Muscle layer of duodenum (tissue), 2 donors: ENCODE results near the gene BRME1.

Source experiments
- H3K27ac ChIP-seq: one replicate; pipeline ENCODE4 v1.7.0; 2013; ENCODE audit warnings: mild to moderate bottlenecking, low read length
- H3K27me3 ChIP-seq: one replicate; pipeline ENCODE4 v1.7.0; 2013; ENCODE audit warnings: low read depth, mild to moderate bottlenecking, control low read depth, low read length
- H3K36me3 ChIP-seq, 2 donors: one replicate each; pipeline ENCODE4 v1.7.0; 2013; ENCODE audit warnings: low read length in 2 of 2, control low read depth in 1 of 2, mild to moderate bottlenecking in 1 of 2; ENCODE audit not compliant: insufficient read depth in 2 of 2, control insufficient read depth in 1 of 2
- H3K4me1 ChIP-seq, 2 donors: one replicate each; pipeline ENCODE4 v1.7.0; 2013; ENCODE audit warnings: low read length in 2 of 2, mild to moderate bottlenecking in 2 of 2, control low read depth in 1 of 2, moderate library complexity in 1 of 2; ENCODE audit not compliant: insufficient read depth in 2 of 2, control insufficient read depth in 1 of 2
- H3K4me3 ChIP-seq, 2 donors: one replicate each; pipeline ENCODE4 v1.7.0; 2013; ENCODE audit warnings: low read length in 2 of 2, low read depth in 1 of 2, mild to moderate bottlenecking in 1 of 2
- H3K9me3 ChIP-seq, 2 donors: one replicate each; pipeline ENCODE4 v1.7.0; 2013; ENCODE audit warnings: low read length in 2 of 2, control low read depth in 1 of 2, mild to moderate bottlenecking in 1 of 2; ENCODE audit not compliant: control insufficient read depth in 1 of 2
- donor health status: healthy.

The BRME1 gene

DNA sequence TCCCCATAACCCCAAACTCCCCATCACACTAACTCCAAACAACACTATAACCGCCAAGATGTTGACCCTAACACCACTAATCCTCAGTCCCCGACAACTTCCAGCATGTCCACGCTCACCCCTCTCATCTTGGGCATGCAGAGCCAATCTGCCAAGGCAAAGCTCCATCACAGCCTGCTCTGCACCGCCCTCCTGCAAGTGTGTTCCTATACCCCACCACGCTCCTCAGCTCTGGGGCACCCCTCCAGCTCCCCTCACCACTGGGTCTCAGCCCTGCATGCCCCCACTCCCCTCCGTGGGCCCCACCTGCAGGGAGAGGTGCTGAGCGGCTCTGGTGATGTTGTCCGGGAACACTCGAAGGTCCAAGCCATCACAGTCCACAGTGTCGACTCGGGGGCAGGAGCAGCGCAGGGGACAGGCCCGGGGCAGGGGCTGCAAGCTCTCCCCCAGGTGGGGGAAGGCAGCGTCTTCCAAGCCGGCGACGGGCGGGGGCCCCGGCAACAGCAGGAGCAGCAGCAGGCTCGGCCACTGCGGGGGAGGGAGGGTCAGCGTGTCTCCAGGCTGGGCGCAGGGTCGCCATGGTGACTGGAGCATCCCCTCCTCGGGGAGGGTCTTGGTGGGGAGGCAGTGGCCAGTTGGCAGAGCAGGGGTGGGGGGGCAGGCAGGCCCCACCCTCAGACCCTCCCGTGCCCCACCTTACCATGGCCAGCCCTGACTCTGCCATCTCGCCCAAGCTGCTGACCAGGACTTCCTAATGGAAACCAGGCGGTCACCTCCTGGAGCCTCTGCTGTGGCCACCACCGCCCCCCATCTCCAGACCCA is 31.8 kb upstream of the BRME1 start:
- peaks cover 5% of the 10 kb centered on the region for H3K27me3 ChIP-seq
- H3K36me3 ChIP-seq: no peaks in the 10 kb centered on the region
- H3K27ac ChIP-seq: no peak overlapping the region
- H3K9me3 ChIP-seq: no peaks in the 10 kb centered on the region
- H3K4me3 ChIP-seq: no peak overlapping the region
- no peaks in the 10 kb centered on the region for H3K4me1 ChIP-seq

GRCh38 chr19:13935765-13936510 is 30.0 kb upstream of the BRME1 start:
- no peak overlapping the region for H3K4me3 ChIP-seq
- no peaks in the 10 kb centered on the region for H3K4me1 ChIP-seq
- H3K27ac ChIP-seq: no peak overlapping the region
- peaks cover 0 to 3% of the 10 kb centered on the region in 2 donors for H3K36me3 ChIP-seq
- peaks cover 5% of the 10 kb centered on the region for H3K27me3 ChIP-seq
- H3K9me3 ChIP-seq: no peaks in the 10 kb centered on the region

- Histone ChIP-seq H3K36me3 (peaks cover 0 to 13% of the 10 kb centered on the region in 2 donors), H3K27ac (no peak overlapping the region), H3K4me1 (no peaks in the 10 kb centered on the region), H3K4me3 (no peak overlapping the region), H3K9me3 (no peaks in the 10 kb centered on the region), H3K27me3 (peaks cover 5% of the 10 kb centered on the region)
These were observed 28.8 kb upstream of the BRME1 start for GRCh38 chr19:13934785-13935109.

GRCh38 chr19:13932911-13933393 is 27.0 kb upstream of the BRME1 start:
- H3K9me3 ChIP-seq: no peaks in the 10 kb centered on the region
- no peak overlapping the region for H3K4me3 ChIP-seq
- no peaks in the 10 kb centered on the region for H3K4me1 ChIP-seq
- H3K36me3 ChIP-seq: peaks cover 0 to 18% of the 10 kb centered on the region in 2 donors
- peaks cover 5% of the 10 kb centered on the region for H3K27me3 ChIP-seq
- no peak overlapping the region for H3K27ac ChIP-seq

DNA sequence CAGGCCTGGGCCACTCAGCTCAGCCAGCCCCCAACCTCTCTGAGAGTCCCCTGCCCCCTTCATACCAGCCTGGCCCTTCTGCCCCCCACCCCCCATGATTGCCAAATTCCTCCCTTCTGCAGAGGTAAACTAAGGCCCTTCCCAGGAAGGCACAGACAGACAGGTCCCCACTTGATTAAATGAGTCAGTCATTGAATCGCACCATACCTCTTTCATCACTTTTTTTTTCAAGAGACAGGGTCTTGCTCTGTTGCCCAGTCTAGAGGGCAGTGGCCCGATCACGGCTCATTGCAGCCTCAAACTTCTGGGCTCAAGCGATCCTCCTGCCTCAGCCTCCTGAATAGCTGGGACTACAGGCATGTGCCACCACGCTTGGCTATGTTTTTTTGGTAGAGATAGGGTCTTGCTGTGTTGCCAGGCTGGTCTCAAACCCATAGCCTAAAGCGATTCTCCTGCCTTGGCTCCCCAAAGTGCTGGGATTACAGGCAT is 26.3 kb upstream of the BRME1 start:
- Histone ChIP-seq H3K27me3 (no peaks in the 10 kb centered on the region), H3K4me3 (no peak overlapping the region), H3K27ac (no peak overlapping the region), H3K36me3 (peaks cover 1 to 23% of the 10 kb centered on the region in 2 donors), H3K9me3 (no peaks in the 10 kb centered on the region), H3K4me1 (no peaks in the 10 kb centered on the region)

GRCh38 chr19:13931391-13932148 is 25.7 kb upstream of the BRME1 start:
- no peak overlapping the region for H3K27ac ChIP-seq
- no peak overlapping the region for H3K4me3 ChIP-seq

GRCh38 chr19:13930402-13930801 is 24.5 kb upstream of the BRME1 start:
- Histone ChIP-seq H3K27ac (no peak overlapping the region), H3K4me3 (no peak overlapping the region), H3K36me3 (peaks cover 12 to 35% of the 10 kb centered on the region in 2 donors), H3K4me1 (no peaks in the 10 kb centered on the region), H3K9me3 (no peaks in the 10 kb centered on the region), H3K27me3 (no peaks in the 10 kb centered on the region)

More at GRCh38 chr19:13931391-13932148, 25.7 kb upstream of the BRME1 start:
- no peaks in the 10 kb centered on the region for H3K9me3 ChIP-seq
- H3K27me3 ChIP-seq: no peaks in the 10 kb centered on the region
- H3K4me1 ChIP-seq: no peaks in the 10 kb centered on the region
- peaks cover 8 to 29% of the 10 kb centered on the region in 2 donors for H3K36me3 ChIP-seq

DNA sequence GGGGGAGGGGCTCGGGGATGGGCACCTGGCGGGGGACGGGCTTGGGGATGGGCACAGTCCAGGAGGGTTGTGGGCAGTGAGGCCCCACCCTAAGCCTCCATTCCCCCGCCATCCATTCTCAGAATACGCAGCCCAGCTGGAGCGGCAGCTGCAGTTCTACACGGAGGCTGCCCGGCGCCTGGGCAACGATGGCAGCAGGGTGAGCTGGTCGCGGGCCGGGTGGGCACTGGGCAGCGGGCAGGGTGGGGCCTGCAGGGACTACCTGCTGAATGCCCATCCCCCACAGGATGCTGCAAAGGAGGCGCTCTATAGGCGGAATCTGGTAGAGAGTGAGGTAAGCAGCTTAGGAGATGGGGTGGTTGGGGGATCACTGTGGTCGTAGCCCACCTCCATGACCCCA is 24.0 kb upstream of the BRME1 start:
- H3K27me3 ChIP-seq: no peaks in the 10 kb centered on the region
- H3K36me3 ChIP-seq: peaks cover 12 to 36% of the 10 kb centered on the region in 2 donors
- no peak overlapping the region for H3K4me3 ChIP-seq
- H3K4me1 ChIP-seq: no peaks in the 10 kb centered on the region
- H3K27ac ChIP-seq: no peak overlapping the region
- no peaks in the 10 kb centered on the region for H3K9me3 ChIP-seq

- Histone ChIP-seq H3K36me3 (peaks cover 16 to 42% of the 10 kb centered on the region in 2 donors), H3K4me3 (no peak overlapping the region), H3K27me3 (no peaks in the 10 kb centered on the region), H3K9me3 (no peaks in the 10 kb centered on the region), H3K4me1 (no peaks in the 10 kb centered on the region), H3K27ac (no peak overlapping the region)
These were observed 23.4 kb upstream of the BRME1 start for GRCh38 chr19:13929340-13929739.

- H3K4me3 ChIP-seq: no peak overlapping the region
- no peaks in the 10 kb centered on the region for H3K4me1 ChIP-seq
- no peaks in the 10 kb centered on the region for H3K27me3 ChIP-seq
- no peak overlapping the region for H3K27ac ChIP-seq
- no peaks in the 10 kb centered on the region for H3K9me3 ChIP-seq
- peaks cover 16 to 64% of the 10 kb centered on the region in 2 donors for H3K36me3 ChIP-seq
These were observed 20.8 kb upstream of the BRME1 start for GRCh38 chr19:13926715-13927114.

DNA sequence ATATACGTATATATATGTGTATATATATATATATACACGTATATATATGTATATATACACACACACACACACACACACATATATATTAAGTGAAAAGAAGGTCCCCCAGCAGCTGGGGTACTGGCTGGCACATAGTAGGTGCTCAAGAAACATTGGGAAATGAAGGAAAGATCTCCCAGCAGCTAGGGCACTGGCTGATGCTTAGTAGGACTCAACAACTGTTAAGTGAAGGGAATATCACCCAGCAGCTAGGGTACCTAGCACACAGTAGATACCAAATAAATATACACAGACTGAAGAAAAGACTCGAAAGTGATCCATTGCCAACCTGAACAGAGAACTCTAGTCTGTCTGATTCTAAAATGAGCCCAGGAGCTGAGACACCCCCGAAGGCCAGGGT is 20.1 kb upstream of the BRME1 start:
- Histone ChIP-seq H3K4me3 (no peak overlapping the region), H3K9me3 (no peaks in the 10 kb centered on the region), H3K4me1 (no peaks in the 10 kb centered on the region), H3K27me3 (no peaks in the 10 kb centered on the region), H3K27ac (no peak overlapping the region), H3K36me3 (peaks cover 23 to 69% of the 10 kb centered on the region in 2 donors)
